GM19372 (cell line): ENCODE data around the gene KLF16.

Experiments
- ATAC-seq: cut with Tn5 transposase; IDR thresholded peaks from one replicate; pipeline ENCODE4 v1.9.1; 2021; ENCODE audit warnings: mild to moderate bottlenecking, low read depth, moderate library complexity; ENCODE audit not compliant: unreplicated experiment

KLF16 gene

DNA sequence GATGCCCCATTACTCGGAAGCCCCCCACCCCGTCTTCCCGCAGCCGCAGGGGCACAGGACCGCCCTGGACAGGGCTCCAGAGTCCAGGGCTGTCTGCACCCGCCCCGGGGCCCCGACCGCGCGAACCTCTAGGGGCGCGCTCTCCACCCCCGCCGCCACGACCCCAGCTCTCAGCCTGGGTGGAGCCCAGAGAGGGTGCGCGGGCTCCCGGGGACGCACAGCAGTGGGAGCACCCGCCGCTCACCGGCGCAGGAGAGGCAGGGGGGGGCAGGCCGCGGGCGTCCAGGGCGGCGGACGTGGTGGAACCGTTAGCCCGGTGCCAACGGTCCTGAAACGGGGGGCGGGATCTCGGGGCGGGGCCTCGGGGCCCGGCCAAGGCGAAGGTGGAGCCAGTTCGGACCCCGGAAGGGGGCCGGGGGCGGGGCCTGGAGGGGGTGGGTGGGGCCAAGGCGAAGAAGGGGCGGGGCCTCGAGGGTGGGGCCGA is 51.4 kb downstream of the KLF16 start, which contains the start of gene ATP8B3:
TSS of gene ATP8B3 (minus strand) at position 335 of the 484 bp plus-strand sequence. CDS start 540 bp downstream, outside the sequence.
- ATAC-seq = no peak

DNA sequence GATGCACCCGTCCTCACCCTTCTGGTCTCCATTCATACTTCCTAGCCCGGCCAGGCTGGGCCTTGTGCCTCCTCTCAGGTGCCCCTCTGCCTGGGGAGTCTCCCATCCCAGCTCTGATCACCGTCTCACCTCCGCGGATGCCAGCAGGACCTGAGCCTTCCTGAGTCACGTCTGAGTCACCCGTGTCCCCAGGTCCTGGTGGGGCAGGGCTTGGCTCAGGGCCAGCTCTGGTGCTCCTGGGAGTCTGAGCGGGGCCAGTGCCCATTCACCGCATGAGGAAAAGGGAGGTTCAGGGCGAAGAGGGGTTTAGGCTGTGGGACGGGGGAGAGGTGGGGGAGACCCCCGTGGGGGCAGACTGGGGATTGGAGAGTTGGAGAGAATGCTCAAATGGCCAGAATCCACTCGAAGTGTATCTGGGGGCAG is 51.9 kb downstream of the KLF16 start:
- no peak for ATAC-seq

DNA sequence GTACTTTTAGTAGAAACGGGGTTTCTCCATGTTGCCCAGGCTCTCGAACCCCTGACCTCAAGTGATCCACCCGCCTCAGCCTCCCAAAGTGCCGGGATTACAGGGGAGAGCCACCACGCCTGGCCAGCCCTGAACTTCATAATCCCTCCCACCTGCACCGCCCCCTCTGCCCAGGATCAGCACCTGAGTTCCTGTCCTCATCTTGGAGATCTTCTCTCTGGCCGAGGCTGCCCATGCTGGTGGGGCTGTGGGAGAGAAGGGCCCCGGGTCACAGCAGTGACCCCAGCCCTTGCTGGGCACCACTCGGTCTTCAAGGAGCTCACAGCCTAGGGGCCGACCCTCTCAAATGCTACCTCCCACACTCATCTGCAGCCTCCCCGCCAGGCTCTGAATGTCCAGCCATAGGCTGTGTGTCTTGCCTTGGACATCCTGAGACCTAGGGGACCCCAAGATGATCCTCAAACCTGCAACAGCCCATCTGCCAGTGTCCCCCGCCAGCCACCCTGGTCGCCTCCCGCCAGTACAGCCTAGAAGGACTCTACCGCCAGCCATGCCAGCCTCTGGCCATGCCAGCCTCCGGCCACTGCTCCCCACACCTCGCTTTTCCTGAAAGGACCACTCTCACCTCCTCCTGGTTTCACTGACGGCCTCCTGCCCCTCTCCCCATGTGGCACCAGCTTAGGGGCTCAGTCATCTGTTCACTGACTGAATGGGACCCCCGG is 52.8 kb downstream of the KLF16 start:
- no peak for ATAC-seq

DNA sequence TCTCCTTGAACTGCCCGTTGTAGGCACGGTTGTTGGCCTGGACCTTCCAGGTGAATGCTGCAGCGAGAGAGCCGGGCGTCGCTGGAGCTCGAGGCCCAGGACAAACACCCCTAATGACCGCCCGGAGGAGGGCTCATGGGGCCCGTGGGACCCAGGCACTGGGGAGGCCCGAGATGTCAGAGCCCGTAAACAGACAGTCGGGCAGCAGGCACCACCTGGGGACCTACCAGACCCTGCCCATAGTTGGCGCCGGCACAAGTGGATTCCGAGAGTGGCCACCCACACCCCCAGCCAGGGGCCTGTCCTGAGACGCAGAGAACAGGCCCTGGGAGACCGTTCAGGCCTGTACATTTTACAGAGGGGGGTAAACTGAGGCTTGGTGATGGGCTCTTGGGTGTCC is 53.7 kb downstream of the KLF16 start:
- ATAC-seq = no peak

DNA sequence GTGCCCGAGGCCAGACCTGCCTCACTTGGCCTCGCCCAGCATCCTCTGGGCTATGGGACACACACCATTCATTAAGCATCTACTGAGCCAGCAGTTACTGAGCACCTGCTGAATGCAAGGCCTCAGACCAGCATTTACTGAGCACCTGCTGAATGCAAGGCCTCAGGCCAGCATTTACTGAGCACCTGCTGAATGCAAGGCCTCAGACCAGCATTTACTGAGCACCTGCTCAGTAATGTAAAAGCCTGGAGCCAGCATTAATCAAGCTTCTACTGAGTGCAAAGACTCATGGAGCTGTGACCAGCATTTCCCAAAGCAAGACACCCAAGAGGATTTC is 55.0 kb downstream of the KLF16 start:
- ATAC-seq = no peak

DNA sequence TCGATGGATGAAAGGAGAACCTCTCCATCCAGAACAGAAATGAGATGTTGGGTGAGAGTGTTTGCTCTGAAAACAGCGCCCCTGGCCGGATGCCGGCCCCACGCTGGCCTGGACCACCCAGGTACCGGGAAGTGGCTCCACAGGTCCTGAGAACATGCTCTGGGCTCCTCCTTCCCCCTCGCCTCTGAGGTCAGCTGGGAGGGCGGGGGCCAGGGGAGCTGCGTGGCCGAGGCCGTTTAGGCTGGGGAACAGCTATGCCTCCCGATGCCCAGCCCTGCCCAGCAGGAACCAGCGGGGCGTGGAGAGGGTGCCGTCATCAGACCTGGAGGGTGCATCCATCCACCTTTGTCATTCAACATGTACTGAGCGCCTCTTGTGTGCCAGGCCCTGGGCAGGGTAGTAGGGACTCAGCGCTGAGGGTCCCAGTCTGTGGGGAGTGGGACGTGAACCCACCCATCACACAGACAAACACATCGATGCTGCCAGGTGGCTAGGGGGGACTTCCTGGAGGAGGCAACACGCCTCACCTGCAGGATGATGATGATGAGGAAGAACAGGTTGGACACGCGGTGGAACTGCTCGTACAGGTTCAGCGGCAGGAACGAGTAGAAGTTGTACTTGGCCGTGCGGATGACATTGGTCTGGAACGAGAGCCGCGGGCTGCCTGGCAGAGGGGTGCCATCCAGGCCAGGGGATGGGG is 55.5 kb downstream of the KLF16 start:
- no peak for ATAC-seq

DNA sequence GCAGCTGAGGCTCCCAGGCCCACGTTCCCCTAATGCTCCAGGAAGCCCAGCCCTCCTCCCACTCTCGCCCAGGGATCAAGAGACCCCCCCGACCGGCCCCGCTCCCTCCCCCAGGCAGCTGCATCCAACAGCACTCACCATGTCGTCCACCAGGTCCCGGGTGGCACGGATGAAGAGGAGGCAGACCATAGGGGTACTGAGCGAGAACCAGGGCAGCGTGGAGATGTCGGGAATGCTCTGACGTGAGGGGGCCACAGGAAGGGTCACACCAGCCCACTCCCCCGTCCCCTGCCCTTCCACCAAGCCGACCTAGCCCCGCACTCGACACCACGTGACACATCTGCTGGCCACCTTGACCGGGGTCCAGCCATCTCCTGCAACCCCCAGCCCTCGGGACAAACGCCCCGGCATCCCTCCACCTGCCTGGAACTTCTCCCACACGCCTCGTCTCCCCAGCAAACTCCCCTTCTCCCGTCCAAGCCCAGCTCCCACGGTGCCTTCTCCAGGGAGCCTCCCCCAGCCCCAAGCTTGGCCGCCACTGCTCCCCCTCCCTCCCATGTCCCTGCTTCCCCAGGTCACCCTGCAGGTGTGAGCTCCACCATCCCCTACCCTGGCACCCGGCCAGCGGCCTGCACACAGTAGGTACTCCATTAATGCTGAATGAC is 56.2 kb downstream of the KLF16 start:
- no peak for ATAC-seq

DNA sequence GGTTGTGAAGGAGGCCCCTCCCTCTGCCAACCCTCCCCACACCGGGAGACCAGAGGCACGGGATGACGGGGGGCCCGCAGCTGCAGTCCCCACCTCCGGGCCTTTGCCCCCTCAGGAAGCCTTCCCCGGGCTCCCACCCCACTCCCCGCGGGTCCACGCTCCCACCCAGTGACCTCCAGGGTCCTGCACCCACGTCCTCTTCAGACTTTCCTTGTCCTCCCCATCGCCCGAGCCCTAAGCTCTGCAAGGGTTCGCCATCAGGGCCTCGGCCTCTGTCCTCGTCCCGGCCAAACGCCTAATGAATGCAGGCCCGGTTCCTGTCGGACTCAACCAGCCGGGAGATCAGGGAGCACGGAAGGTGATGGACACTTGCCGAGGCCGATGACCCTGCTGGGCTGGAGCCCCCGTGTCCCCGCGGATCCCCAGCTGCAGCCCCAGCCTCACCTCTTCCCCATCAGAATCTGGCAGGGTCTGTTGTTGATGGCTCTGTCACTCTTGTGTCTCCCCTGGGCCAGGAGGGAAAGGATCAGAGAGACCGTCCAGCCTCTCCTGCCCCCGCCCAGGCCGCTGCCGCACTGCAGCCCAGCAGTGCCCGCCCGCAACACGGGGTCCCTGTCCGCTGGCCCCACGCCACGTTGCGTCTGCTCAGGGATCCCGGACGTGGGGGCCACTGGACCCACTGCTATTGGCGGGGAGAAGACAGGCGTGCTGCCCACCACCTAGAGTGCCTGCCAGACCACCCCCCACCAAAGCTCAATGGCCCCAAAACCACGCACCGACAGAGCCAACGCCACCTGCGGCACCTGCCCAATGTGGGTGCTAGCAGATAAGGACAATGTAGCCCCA is 57.0 kb downstream of the KLF16 start:
- ATAC-seq = no peak

DNA sequence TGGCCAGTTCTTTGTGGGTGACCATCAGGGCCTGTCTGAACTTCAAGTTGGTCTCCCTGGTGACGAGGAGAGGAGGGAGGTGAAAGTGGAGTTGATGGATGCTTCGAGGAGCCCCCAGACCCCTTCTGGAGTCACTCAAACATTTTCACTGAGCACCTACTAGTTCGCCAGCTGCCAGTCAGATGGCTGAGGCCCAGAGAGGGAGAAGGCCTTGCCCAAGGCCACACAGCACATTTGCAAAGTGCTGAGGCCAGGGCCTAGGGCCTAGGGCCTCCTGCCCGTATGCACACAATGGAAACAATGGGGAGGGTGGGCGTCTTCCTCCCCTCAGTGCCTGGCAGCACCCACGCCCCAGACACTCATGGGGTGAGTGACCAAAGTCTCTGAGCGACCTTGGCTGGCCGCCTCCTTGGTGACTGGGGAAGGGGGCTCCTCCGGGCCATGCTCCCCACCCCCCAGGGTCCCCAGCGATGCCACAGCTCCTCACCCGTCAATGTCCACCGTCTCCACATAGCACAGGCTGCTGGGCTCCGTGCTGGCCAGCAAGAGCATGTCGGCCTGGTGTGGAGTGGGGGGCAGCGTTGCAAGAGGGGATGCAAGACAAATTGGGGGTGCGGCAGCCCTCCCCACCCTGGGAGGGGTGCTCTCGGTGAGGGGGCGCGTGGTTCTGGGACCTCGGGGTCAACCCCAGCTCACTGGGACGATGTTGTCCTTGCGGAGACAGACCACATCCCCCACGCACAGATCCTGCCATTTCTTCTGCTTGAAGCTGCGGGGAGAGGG is 57.8 kb downstream of the KLF16 start:
- no peak for ATAC-seq

DNA sequence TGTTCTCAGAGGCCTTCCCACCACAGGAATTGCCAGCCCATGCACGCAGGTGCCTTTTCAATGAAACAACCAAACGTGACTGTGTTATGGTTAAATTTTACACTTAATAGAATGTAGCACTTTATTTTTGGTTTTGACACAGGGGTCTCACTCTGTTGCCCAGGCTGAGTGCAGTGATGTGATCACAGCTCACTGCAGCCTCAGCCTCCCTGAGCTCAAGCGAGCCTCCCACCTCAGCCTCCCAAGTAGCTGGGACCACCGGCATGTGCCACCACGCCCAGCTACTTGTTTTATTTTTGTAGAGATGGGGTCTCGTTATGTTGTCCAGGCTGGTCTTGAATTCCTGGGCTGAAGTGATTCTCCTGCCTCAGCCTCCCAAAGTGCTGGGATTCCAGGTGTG is 58.5 kb downstream of the KLF16 start:
- no peak for ATAC-seq
